Muscle of leg (tissue), 11 donors: ENCODE results near the gene MASP2. TPM values are rescaled to one million over a fixed set of nuclear protein-coding genes. Genes with fewer than 3 reads are reported as not detected.
"Not testable (repeated sequence)": the region's sequence is repeated elsewhere in the genome, so short reads cannot be mapped to it uniquely, and the experiment has no call there.

Experiments used
- DNase-seq: peaks from one replicate; pipeline ENCODE4 v3.0.0; 2013
- H3K27ac ChIP-seq: one replicate; pipeline ENCODE4 v1.5.1; 2013; ENCODE audit warnings: mild to moderate bottlenecking, low read length, control low read depth
- H3K27me3 ChIP-seq: one replicate; pipeline ENCODE4 v1.6.1; 2013; ENCODE audit warnings: low read length; ENCODE audit not compliant: control insufficient read depth, insufficient read depth
- H3K36me3 ChIP-seq: one replicate; pipeline ENCODE4 v1.6.1; 2013; ENCODE audit warnings: low read length; ENCODE audit not compliant: control insufficient read depth, insufficient read depth
- H3K4me1 ChIP-seq: one replicate; pipeline ENCODE4 v1.6.1; 2013; ENCODE audit warnings: low read length; ENCODE audit not compliant: control insufficient read depth, insufficient read depth
- H3K4me3 ChIP-seq: one replicate; pipeline ENCODE4 v1.5.1; 2013; ENCODE audit warnings: low read length, control low read depth
- H3K9me3 ChIP-seq: replicated peaks from 2 replicates; pipeline ENCODE4 v1.6.1; 2013; ENCODE audit warnings: low read depth, low read length; ENCODE audit not compliant: control insufficient read depth
- WGBS: methylation state at CpG from one replicate; pipeline ENCODE4 v1.1.5; 2013; ENCODE audit warnings: missing lambda C conversion rate; ENCODE audit not compliant: insufficient coverage; 5-methylcytosine and 5-hydroxymethylcytosine counted together
- polyA plus RNA-seq, 8 donors: library from polyadenylated mRNA; unstranded; fragments of 120-200 nt; gene quantifications; one replicate each; pipeline versions ENCODE4 v1.2.1 to v1.2.3, GENCODE V29; 2013; ENCODE audit warnings: inconsistent platforms in 1 of 8, low replicate concordance in 1 of 8; ENCODE audit not compliant: insufficient read length in 8 of 8, insufficient read depth in 1 of 8
- total RNA-seq: library from RNA; stranded (reverse); fragments of 120-200 nt; gene quantifications from one replicate; pipeline ENCODE4 v1.2.4, GENCODE V29; 2013

Gene MASP2
- total and polyA plus RNA-seq, 9 donors: 1.1 to 6.9 (median 2.6) TPM; not detected in 1

- Histone ChIP-seq H3K27ac (no peak overlapping the region), H3K4me3 (no peak overlapping the region), H3K36me3 (peaks cover 39% of the 10 kb centered on the region), H3K4me1 (peaks cover 20% of the 10 kb centered on the region), H3K9me3 (no peaks in the 10 kb centered on the region), H3K27me3 (no peaks in the 10 kb centered on the region)
- 92% methylated on average over 13 of the region's 14 CpGs for WGBS
- DNase-seq: no peak
These were observed 11.0 kb upstream of the MASP2 start for GRCh38 chr1:11058026-11058425.

GRCh38 chr1:11057477-11057876 lies 10.4 kb upstream of the MASP2 start:
- Histone ChIP-seq H3K27me3 (no peaks in the 10 kb centered on the region), H3K36me3 (peaks cover 38% of the 10 kb centered on the region), H3K9me3 (no peaks in the 10 kb centered on the region), H3K27ac (no peak overlapping the region), H3K4me1 (peaks cover 24% of the 10 kb centered on the region), H3K4me3 (no peak overlapping the region)
- no peak for DNase-seq
- WGBS: 56% methylated on average over 3 of the region's 8 CpGs

- H3K27me3 ChIP-seq: no peaks in the 10 kb centered on the region
- H3K27ac ChIP-seq: no peak overlapping the region
- peaks cover 32% of the 10 kb centered on the region for H3K36me3 ChIP-seq
- no peak for DNase-seq
- no peaks in the 10 kb centered on the region for H3K9me3 ChIP-seq
- H3K4me1 ChIP-seq: peaks cover 20% of the 10 kb centered on the region
- H3K4me3 ChIP-seq: no peak overlapping the region
- WGBS: 79% methylated on average over 7 of the region's 7 CpGs
These were observed 9.5 kb upstream of the MASP2 start for GRCh38 chr1:11056504-11056903.

- WGBS: 86% methylated on average over 8 of the region's 12 CpGs
- Histone ChIP-seq H3K27ac (no peak overlapping the region), H3K4me3 (no peak overlapping the region), H3K4me1 (peaks cover 14% of the 10 kb centered on the region), H3K9me3 (no peaks in the 10 kb centered on the region), H3K36me3 (peaks cover 32% of the 10 kb centered on the region), H3K27me3 (no peaks in the 10 kb centered on the region)
- DNase-seq: no peak
These were observed 8.6 kb upstream of the MASP2 start for GRCh38 chr1:11055676-11056075.

GRCh38 chr1:11054666-11055065 lies 7.6 kb upstream of the MASP2 start:
- Histone ChIP-seq H3K4me1 (peaks cover 14% of the 10 kb centered on the region), H3K27me3 (no peaks in the 10 kb centered on the region), H3K4me3 (no peak overlapping the region), H3K36me3 (peaks cover 32% of the 10 kb centered on the region), H3K9me3 (no peaks in the 10 kb centered on the region), H3K27ac (no peak overlapping the region)
- WGBS: 87% methylated on average over 20 of the region's 22 CpGs
- DNase-seq: no peak

GRCh38 chr1:11054181-11054580 lies 7.1 kb upstream of the MASP2 start:
- H3K36me3 ChIP-seq: peaks cover 32% of the 10 kb centered on the region
- DNase-seq: no peak

GRCh38 chr1:11053758-11054137 lies 6.7 kb upstream of the MASP2 start:
- Histone ChIP-seq H3K4me1 (peaks cover 8% of the 10 kb centered on the region), H3K27ac (no peak overlapping the region), H3K36me3 (peaks cover 32% of the 10 kb centered on the region), H3K27me3 (no peaks in the 10 kb centered on the region), H3K9me3 (no peaks in the 10 kb centered on the region), H3K4me3 (no peak overlapping the region)
- 63% methylated on average over 3 of the region's 10 CpGs for WGBS
- peak; percentile 48 for DNase-seq

More at GRCh38 chr1:11054181-11054580, 7.1 kb upstream of the MASP2 start:
- H3K9me3 ChIP-seq: no peaks in the 10 kb centered on the region
- 89% methylated on average over 6 of the region's 7 CpGs for WGBS
- H3K27me3 ChIP-seq: no peaks in the 10 kb centered on the region
- H3K27ac ChIP-seq: no peak overlapping the region
- peaks cover 13% of the 10 kb centered on the region for H3K4me1 ChIP-seq
- H3K4me3 ChIP-seq: no peak overlapping the region

- Histone ChIP-seq H3K27me3 (no peaks in the 10 kb centered on the region), H3K4me1 (peaks cover 5% of the 10 kb centered on the region), H3K4me3 (no peak overlapping the region), H3K36me3 (peaks cover 31% of the 10 kb centered on the region), H3K9me3 (no peaks in the 10 kb centered on the region), H3K27ac (no peak overlapping the region)
- 15% methylated on average over 14 of the region's 29 CpGs for WGBS
- peak; percentile 61 for DNase-seq
These were observed 6.1 kb upstream of the MASP2 start for GRCh38 chr1:11052839-11053757.

- DNase-seq: peak; percentile 38
- no peaks in the 10 kb centered on the region for H3K9me3 ChIP-seq
- no peak overlapping the region for H3K4me3 ChIP-seq
- no peaks in the 10 kb centered on the region for H3K27me3 ChIP-seq
- 45% methylated on average over 14 of the region's 19 CpGs for WGBS
- H3K4me1 ChIP-seq: peaks cover 5% of the 10 kb centered on the region
- peaks cover 20% of the 10 kb centered on the region for H3K36me3 ChIP-seq
- no peak overlapping the region for H3K27ac ChIP-seq
These were observed 4.9 kb upstream of the MASP2 start for GRCh38 chr1:11051781-11052511.

- DNase-seq, H3K4me1 ChIP-seq, H3K27me3 ChIP-seq, H3K4me3 ChIP-seq, H3K9me3 ChIP-seq, H3K27ac ChIP-seq: not testable (repeated sequence)
- peaks cover 12% of the 10 kb centered on the region for H3K36me3 ChIP-seq
- 63% methylated on average over 7 of the region's 10 CpGs for WGBS
These were observed 4.1 kb upstream of the MASP2 start for GRCh38 chr1:11051121-11051520.
